A673 (cell line): ENCODE data around the gene LIME1. TPM values are rescaled to one million over a fixed set of nuclear protein-coding genes. Genes with fewer than 3 reads are reported as not detected.
A peak's percentile ranks its signal among the peaks of the same experiment; 100 is the strongest.

Source experiments
- BruUV-seq: library from RNA; stranded (reverse); fragments of 400-500 nt; replicated peaks from 2 replicates; lab custom pipeline; 2021; lab: Mats Ljungman, UMichigan
- CTCF ChIA-PET: fragments of 300-600 bp; sonication (Branson Sonifier 250); formaldehyde crosslinking; loops from one replicate; lab custom pipeline; 2022; ENCODE audit warnings: antibody characterized with exemption; lab: Charles Lee
- POLR2A ChIA-PET: fragments of 300-600 bp; sonication (Branson Sonifier 250); formaldehyde crosslinking; loops from one replicate; lab custom pipeline; 2022; ENCODE audit warnings: antibody characterized with exemption; ENCODE audit not compliant: low non-redundant PET; lab: Charles Lee
- DNase-seq: peaks from one replicate; pipeline ENCODE4 v3.0.0-alpha.2; 2015; ENCODE audit warnings: low spot score
- H3K27ac ChIP-seq: fragments of 200-600 bp; sonication (generic); 2 replicates; pipeline ENCODE4 v1.5.1; 2016; ENCODE audit warnings: mixed run types, low read depth, mild to moderate bottlenecking, mixed read lengths, antibody characterized with exemption, low read length; ENCODE audit not compliant: poor library complexity, severe bottlenecking
- H3K27me3 ChIP-seq: fragments of 200-600 bp; sonication (generic); replicated peaks from 2 replicates; pipeline ENCODE4 v1.6.1; 2017; ENCODE audit warnings: mixed run types, low read depth, mild to moderate bottlenecking, mixed read lengths, antibody characterized with exemption, low read length; ENCODE audit not compliant: insufficient read depth, poor library complexity
- H3K36me3 ChIP-seq: fragments of 200-600 bp; sonication (generic); 2 replicates; pipeline ENCODE4 v1.6.1; 2016; ENCODE audit warnings: mixed run types, mild to moderate bottlenecking, mixed read lengths, antibody characterized with exemption, low read length; ENCODE audit not compliant: insufficient read depth, poor library complexity, severe bottlenecking
- H3K4me1 ChIP-seq: fragments of 200-600 bp; sonication (generic); 2 replicates; pipeline ENCODE4 v1.6.1; 2017; ENCODE audit warnings: mixed run types, mild to moderate bottlenecking, mixed read lengths, antibody characterized with exemption, low read length; ENCODE audit not compliant: insufficient read depth, poor library complexity, severe bottlenecking
- H3K4me3 ChIP-seq: fragments of 200-600 bp; sonication (generic); 2 replicates; pipeline ENCODE4 v1.5.1; 2016; ENCODE audit warnings: low read depth, mixed run types, mild to moderate bottlenecking, mixed read lengths, low read length; ENCODE audit not compliant: poor library complexity, severe bottlenecking
- H3K9me3 ChIP-seq: fragments of 200-600 bp; sonication (generic); 2 replicates; pipeline ENCODE4 v1.6.1; 2016; ENCODE audit warnings: mixed run types, low read depth, mild to moderate bottlenecking, mixed read lengths, antibody characterized with exemption, low read length; ENCODE audit not compliant: poor library complexity, severe bottlenecking
- CTCF ChIP-seq: fragments of 300-800, 200-600 bp; sonication (generic); conservative IDR thresholded peaks from 2 replicates; pipeline ENCODE4 v1.5.1; 2017; ENCODE audit warnings: low read depth, mild to moderate bottlenecking, antibody characterized with exemption, low read length, moderate library complexity, mixed read lengths
- EZH2 ChIP-seq: fragments of 200-600 bp; sonication (generic); IDR thresholded peaks from 2 replicates; pipeline ENCODE4 v1.6.1; 2017; ENCODE audit warnings: borderline replicate concordance, low read depth, mild to moderate bottlenecking, mixed read lengths, antibody characterized with exemption, low read length; ENCODE audit not compliant: poor library complexity, severe bottlenecking
- intact Hi-C: fragments of 100-400 bp; cut with micrococcal nuclease; formaldehyde crosslinking; loops from one replicate; pipeline ENCODE4 v1.10.0; 2022; ENCODE audit not compliant: unreplicated experiment
- total RNA-seq: library from RNA; stranded (reverse); gene quantifications from 2 replicates; pipeline ENCODE4 v1.2.3, GENCODE V29; 2021

LIME1 gene
- total RNA-seq, 1 experiment from 2014 or later: 16.3 TPM

GRCh38 chr20:63739130-63740069, 2.9 kb downstream of the LIME1 start, which contains the start of gene SLC2A4RG:
Gene SLC2A4RG (plus strand): TSS chr20:63739776. CDS start chr20:63739913, 137 bp downstream.
- ChIA-PET CTCF (no interaction called here), POLR2A (no interaction called here)
- TF ChIP-seq EZH2 (no peak), CTCF (no peak)
- Histone ChIP-seq H3K27ac (peak within 1 kb of the TSS; percentile 88), H3K9me3 (no peaks in the 10 kb centered on the region), H3K4me3 (peak within 1 kb of the TSS; percentile 78), H3K4me1 (peaks cover 16% of the 10 kb centered on the region), H3K27me3 (no peaks in the 10 kb centered on the region), H3K36me3 (peaks cover 29% of the 10 kb centered on the region)
- DNase-seq: peak; percentile 81
- no TSS peak for BruUV-seq
- intact Hi-C loops: no loop called here

GRCh38 chr20:63740070-63740626, 3.7 kb downstream of the LIME1 start:
- Histone ChIP-seq H3K4me3 (peak overlapping the region; percentile 78), H3K9me3 (no peaks in the 10 kb centered on the region), H3K27me3 (no peaks in the 10 kb centered on the region), H3K36me3 (peaks cover 26% of the 10 kb centered on the region), H3K4me1 (peaks cover 16% of the 10 kb centered on the region), H3K27ac (peak overlapping the region; percentile 88)
- ChIA-PET POLR2A (interaction anchor here (0.6 kb wide), 1 partner anchor 11 kb away, joined by 11 read pairs; no protein-coding TSS in a partner anchor), CTCF (no interaction called here)
- BruUV-seq: no TSS peak
- DNase-seq: peak; percentile 51
- intact Hi-C loops: no loop called here
- TF ChIP-seq EZH2: no peak
- TF ChIP-seq CTCF: no peak

DNA sequence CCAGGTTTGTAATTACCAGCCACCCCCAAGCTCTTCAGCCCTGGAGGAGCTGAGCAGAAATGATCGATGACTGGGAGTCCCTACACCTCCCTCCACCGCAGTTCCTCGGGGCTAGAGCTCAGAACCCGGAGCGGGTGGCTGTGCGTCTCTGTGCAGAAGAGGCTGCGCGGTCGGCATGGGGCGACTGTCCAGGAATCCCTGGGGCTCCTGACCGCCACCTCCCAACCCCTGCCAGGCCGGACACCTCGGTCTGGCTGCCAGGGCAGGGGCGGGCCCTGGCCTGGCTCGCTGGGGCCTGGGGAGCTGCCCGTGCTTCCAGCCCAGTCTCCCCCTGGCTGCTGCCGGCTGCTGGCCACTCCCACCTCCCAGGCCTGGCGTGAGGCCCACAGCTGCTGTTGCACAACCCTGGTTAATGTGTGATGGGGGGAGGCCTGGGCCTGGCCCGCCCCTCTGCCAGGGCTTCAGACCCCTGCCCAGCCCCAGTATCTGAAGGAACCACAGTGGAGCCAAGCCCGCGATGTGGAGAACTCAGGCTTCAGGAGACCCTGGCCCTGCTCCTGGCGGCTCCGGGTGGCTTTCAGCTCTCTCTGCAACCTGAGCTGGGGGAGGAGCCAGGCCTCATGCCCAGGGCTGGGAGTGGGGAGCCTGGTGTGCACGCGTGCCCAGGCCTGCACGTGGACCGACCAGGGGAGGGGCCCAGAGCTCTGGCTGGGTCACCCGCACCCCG, 4.3 kb downstream of the LIME1 start:
- DNase-seq: peak; percentile 85
- TF ChIP-seq CTCF (0 out of 2 replicates have a peak, but pooled peaks have one; percentile 17), EZH2 (no peak)
- Histone ChIP-seq H3K36me3 (peaks cover 24% of the 10 kb centered on the region), H3K27ac (peak overlapping the region; percentile 88), H3K27me3 (no peaks in the 10 kb centered on the region), H3K4me1 (peaks cover 16% of the 10 kb centered on the region), H3K4me3 (peak overlapping the region; percentile 78), H3K9me3 (no peaks in the 10 kb centered on the region)
- BruUV-seq: no TSS peak
- ChIA-PET CTCF (no interaction called here), POLR2A (interaction anchor here (0.6 kb wide), 1 partner anchor 10 kb away, joined by 11 read pairs; no protein-coding TSS in a partner anchor)
- intact Hi-C loops: no loop called here
